Fibroblast of skin of left biceps (primary cell): ENCODE data around the gene NPHP4.

Experiments used
- DNase-seq, 2 experiments: peaks; one replicate each; pipeline ENCODE4 v3.0.0-alpha.2; 2013; ENCODE audit warnings: low read depth in 2 of 2

NPHP4 gene

GRCh38 chr1:5971471-5972197, 20.6 kb downstream of the NPHP4 start:
- no peak for DNase-seq

DNA sequence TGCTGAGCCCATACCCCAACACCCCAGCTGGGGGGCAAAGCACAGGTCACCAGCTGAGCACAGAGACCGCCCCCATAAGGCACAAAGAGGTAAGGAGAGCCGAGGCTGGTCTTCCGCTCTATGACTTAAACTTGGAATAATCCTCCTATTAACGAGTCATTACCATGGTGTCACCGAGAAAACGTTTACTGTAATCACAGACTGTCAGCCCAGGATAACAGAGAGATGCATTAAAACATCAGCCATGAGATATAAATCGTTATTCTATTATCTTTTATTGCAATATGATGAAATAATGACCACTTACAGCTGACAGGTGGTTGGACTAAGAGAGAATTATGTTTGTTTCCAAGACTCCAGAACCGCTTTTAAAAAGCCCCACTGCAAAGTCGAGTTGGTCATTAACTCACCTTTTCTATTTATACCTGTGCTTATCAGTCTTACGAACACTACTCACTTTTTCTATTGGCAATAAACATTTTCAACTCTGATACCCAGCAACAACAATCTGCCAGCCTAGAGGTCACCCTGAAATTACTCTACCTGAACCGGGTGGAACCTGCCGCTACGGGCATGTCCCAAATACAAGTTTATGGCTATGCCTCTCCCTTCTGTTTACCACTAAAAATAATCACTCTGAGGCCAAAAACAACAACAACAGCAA, 21.5 kb downstream of the NPHP4 start:
- no peak for DNase-seq

DNA sequence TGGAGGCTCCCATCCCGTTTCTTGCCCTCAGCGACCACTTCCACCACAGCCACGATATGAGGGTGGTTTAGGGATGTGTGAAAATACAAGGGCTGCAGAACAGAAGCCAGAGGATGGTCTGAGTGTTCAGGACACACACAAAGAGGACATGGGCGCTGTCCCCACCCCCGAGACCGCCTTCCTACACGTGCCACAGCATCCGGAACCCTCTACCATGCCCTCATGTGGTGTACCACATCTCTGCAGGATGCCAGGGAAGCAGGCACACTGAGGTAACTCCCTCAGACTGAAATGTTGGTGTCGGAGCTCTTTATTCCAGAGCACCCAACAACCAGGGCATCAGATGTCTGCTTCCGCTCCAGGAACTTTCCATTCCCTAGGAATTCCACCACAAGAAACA, 23.1 kb downstream of the NPHP4 start:
- DNase-seq = no peak

DNA sequence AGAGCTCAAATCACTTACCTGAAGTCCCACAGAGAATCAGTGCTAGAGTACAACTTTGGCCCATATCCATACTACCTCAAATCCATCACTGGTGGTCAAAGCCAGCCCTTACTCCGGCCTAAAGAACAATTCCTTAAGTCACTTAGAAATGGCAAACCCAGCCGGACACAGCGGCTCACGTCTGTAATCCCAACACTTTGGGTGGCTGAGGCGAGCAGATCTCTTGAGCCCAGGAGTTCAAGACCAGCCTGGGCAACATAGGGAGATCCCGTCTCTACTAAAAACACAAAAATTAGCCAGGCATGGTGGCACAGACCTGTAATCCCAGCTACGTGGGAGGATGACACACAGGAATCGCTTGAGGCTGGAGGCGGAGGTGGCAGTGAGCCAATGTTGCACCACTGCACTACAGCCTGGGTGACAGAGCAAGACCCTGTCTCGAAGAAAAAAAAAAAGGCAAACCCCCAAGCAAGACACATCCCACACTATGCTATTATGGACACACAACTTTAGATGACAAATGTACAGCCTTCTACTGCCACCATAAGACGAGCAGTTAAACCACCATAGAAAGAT, 24.0 kb downstream of the NPHP4 start:
- no peak for DNase-seq

- no peak for DNase-seq
Observed at GRCh38 chr1:5967351-5968160, 24.7 kb downstream of the NPHP4 start.

DNA sequence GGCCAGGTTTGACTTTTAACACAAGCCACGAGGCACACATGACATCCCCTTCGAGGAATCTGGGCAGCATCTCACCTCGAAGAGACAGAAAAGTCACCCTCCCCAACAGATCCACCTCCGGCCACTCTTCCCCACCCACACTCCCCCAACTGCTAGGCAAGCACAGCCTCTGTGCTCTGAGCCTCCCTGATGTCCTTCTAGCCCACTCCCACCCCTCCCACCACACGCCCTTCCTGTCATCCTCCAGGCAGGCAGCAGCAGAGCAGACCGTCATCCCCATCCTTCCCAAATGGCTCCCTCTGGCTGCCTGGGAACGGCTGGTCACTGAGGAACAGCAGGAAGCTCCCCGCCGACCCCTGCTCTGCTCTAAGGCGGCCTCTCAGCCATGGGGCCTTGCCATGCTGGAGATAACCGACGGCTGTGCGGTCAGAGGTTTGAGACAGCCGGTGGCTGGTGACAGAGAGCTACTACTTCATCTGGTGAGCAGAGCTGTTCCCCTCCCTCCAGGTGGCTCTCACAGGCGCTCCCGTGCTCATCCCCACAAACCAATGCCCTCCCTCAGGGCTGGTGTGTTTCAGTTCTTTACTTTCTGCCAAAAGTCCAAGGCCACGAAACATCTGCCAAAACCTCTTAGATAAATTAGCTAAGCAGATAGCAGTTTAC, 25.6 kb downstream of the NPHP4 start:
- no peak for DNase-seq

GRCh38 chr1:5965586-5966131, 26.6 kb downstream of the NPHP4 start:
- DNase-seq = no peak

- DNase-seq = no peak
Observed at GRCh38 chr1:5962265-5963105, 29.7 kb downstream of the NPHP4 start.

GRCh38 chr1:5961601-5962000, 30.6 kb downstream of the NPHP4 start:
- no peak for DNase-seq

DNA sequence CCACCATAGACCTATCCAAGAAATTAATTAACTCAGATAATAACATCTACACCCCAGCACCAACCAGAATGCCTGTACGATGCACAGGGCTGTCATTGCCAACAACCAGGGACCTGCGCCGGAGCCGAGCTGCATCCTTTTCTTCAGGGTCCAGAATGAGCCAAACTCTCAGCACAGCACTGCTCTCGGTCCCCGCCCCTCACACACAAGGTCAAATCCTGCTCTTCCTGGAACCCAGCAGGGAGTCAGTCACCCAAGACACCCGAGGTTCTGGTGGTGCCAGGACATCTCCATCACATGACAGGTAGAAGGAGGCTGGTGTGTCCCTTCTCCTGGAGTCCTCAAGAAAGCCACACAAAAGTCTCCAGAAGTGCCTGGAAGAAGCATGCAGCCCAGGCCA, 31.9 kb downstream of the NPHP4 start:
- no peak for DNase-seq

DNA sequence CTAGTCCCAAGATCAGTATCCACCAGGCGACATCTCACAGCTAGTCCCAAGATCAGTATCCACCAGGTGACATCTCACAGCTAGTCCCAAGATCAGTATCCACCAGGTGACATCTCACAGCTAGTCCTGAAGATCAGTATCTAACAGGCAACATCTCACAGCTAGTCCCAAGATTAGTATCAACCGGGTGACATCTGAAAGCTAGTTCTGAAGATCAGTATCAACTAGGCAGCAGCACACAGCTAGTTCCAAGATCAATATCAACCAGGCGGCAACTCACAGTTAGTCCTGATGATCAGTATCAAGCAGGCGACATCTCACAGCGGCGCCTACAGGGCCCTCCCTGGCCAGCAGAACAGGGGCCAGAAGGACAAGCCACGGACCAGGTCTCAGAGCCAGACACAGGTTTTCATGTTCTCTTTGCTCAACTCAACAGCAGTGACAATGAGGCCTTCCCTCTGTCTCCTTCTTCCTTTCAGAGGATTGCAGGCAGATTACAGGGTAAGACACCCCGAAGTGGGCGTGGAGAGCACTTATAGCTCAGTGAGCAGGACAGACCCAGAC, 32.5 kb downstream of the NPHP4 start:
- no peak for DNase-seq

DNA sequence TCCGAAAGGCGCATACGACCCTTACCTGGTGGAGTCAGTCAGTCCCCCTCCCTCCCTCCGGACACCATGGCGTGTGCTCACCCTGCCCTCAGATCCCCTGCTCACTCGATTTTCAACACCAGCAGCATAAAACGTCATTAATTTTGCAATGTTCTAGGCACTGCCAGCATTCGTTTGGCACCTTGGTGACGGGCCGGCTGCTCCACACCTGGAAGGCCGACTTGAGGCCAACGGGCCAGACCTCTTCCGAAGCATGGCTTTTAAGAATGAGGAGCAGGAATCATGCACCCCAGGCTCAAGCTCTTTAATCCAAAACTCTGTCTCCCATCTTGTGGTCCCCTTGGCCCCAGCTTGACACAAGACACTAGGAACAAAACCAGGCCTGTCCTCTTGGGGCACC, 33.1 kb downstream of the NPHP4 start:
- no peak for DNase-seq

DNA sequence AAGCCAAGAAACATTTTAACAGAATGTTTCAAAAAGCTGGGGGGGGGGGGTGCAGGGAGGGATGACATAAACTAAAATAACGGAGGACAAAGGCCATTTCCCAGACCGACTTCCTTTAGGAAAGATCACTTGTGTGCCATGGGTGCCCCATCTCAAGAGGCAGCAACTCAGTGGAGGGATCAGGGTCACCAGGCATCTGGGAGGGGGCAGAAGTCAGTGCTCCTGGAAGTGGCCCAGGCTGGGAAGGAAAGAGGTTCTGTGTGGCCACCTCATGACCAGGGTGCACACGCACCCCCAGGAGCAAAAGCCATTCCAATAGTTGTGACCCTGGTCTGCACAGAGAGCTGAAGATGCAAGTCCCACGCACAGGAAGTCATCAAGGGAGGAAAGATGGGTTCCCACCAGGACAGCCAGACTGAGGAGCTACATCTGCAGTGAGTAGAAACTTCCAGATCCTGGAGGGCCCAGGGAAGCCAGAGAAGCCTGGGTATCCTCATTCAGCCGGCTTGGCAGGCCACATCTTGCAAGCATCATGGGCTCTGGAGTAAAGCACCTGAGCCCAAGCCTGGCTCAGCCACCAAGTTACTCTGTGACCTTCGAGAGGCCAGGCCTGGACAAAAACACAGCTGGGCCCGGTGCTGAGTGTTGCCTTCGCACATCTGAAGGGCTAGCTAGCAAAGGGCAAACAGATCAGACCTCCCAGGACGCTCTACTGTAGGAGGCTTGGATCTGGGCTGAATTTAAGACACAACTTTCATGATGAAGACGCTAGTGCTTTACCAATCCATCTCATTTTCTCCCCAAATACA, 36.0 kb downstream of the NPHP4 start:
- no peak for DNase-seq

GRCh38 chr1:5955479-5955977, 36.7 kb downstream of the NPHP4 start:
- DNase-seq = no peak

DNA sequence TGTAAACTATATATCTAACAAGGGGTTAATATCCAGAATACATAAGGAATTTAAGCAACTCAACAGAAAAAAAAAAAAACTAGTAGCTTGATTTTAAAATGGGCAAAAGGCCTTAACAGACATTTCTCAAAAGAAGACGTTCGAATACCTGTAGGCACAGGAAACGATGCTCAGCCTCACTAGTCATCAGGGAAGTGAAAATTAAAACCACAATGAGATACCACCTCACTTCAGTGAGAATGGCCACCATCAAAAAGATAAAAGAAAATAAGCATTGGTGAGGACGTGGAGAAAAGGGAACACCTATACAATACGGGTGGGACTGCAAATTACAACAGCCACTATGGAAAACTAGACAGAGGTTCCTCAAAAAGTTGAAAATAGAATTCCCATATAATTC, 37.3 kb downstream of the NPHP4 start:
- DNase-seq = no peak

DNA sequence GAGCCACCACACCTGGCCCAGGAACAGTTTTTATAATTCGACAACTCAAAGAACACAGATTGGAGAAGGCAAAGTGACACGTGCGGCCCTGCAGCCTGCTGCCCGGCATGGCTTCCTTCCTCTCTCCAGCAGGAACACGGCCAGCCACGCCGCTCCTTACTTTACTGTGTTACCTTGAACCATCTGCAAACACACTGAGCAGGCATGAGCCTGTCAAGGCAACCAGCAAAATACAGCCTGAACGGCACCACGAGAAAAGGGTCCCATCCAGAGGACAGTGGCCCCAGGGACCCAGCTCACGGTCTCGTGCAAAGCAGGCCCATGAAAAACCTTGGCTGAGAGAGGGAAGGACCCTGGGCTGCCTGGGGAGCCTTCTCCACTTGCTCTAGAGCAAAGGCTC, 38.8 kb downstream of the NPHP4 start:
- DNase-seq = no peak

- no peak for DNase-seq
Observed at GRCh38 chr1:5951846-5952410, 40.3 kb downstream of the NPHP4 start.

- no peak for DNase-seq
Observed at GRCh38 chr1:5950994-5951785, 41.0 kb downstream of the NPHP4 start.
